GM18502 (cell line): ENCODE data around the gene PIEZO2.

Source experiments
- ATAC-seq: cut with Tn5 transposase; IDR thresholded peaks from one replicate; pipeline ENCODE4 v1.9.1; 2021; ENCODE audit warnings: mild to moderate bottlenecking; ENCODE audit not compliant: unreplicated experiment, poor library complexity

PIEZO2 gene

DNA sequence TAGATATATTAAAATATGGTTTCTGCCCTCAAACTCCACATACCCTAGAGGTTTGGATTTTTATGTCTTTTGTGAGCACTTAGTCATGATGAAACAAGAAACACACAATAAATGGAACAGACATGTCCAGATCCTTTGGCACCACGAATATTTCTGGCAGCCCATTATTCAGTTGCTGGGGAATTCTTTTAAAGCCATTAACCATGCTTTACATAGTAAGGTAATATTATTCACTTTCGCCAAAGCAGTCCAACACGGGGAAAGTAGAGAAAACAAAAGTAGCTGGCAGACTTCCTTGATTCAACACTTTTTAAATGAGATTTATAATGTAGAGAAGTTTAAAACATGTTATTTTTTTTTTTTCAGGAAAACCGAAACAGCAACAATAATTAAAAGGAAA lies 235.4 kb downstream of the PIEZO2 start:
- no peak for ATAC-seq

DNA sequence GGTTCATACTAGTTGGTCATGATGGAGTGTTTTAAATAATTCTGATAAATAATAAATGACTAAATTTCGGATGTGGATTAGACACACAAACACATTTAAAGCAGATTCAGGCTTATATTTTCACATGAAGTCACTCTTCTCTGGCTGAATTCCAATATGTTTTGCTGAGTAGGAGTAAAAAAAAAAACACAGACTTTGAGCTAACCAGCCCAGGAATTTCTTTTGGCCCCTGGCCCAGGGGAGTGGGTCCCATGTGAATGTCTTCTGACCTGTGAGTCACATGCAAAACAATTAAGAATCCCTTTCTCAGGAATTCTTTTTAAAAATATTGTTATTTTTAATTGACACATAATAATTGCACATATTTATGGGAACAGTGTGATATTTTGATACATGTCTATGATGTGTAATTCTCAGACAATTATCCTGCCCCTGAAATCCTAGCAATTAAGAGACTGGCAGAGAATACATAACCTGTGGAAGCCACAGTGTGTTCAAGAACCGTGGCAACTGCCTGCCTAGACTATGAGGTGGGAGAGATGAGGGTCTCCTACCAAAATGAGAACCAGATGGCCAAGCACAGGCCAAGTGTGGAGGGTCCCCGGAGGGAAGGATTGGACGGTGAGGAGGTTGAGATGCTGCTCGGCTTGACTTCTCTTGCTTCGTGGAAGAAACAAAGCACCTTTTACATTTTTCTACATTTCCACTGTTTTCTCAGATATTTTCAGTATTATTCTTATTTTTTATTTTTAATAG lies 236.4 kb downstream of the PIEZO2 start:
- no peak for ATAC-seq

DNA sequence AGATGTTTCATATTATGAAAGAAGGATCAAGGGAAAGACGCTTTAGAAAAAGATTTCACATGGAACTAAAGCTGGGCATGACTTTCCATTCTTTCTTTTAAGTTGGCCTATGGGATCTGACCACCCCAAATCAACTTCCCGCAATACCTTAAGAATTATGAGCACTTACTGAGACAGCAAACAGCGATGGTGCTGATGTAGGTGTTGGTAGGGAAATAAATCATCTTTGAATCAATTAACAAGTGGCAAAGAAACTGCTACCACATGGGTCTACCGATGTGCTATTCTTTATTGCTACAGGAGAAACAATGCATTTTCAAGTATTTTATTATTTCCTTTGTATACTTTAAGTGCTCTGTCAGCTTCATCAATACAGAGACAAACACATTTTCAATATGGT lies 239.6 kb downstream of the PIEZO2 start:
- ATAC-seq = no peak

DNA sequence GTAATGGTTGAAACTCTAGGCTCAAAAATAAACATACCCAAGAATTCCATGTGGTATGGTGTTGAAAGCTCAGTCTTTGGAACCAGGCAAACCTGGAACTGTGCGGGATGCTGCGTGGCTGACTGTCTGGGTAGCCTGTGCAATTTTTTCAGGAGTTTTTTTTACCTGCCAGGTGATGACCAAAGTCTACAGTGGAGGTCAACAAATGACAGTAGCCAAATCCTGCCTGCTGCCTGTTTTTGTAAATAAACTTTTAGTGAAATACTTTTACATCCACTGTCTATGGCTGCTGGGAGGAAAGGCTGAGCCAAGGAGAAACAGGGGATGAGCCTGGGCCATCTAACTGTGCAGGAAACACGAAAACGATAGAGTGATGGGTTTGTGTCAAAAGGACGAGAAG lies 240.6 kb downstream of the PIEZO2 start:
- ATAC-seq = no peak

DNA sequence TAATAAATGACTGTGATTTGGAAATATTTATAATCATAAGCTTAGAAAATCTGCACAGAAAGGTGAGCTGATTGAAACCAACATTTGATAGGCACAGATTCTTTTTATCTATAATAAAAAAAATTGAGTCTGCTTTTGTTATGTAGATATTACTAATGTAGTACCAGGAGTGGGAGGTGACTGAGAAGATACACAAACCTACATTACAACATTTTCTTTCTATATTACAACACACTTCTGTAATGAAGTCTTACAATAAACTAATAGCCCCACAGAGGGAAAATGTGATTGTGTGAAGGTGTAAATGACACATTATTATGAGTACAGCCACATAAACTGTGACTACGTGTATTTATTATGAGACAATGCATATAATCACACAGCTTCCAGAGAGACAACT lies 241.6 kb downstream of the PIEZO2 start:
- no peak for ATAC-seq

DNA sequence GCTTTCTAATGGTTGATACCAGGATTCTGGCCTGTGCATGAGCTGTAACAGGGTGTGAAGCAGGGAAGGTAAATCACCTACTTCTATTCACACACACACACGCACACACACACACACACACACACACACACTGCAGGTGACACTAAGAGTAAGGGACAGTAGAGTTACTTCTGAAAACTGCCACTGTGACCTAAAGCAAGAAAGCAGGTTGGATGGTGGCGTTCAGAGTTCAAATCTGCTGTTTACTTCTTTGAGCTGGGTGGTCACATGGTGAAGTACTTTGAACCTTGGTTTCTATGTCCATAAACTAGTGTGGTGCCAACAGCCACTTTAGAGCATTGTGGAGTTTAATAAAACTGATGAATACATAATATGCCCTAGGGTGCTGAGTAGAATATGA lies 248.0 kb downstream of the PIEZO2 start:
- ATAC-seq = no peak

DNA sequence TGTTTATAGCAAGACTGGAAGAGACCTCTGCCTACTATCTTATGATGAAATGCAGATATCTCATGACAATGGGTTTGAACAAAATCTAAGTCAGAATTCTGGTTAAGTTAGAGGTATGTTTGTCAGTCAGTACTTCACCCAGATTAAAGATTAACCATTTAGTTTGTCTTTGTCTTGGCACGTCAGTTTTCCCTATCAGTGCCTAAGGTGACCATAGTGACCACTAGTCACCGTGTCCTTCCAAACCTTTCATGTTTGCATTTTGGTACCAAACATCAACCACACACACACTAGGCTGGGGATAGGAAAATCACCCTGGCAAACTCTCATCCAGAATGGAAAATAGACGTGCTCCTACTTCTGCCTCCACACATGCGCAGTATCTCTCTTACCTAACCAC lies 248.9 kb downstream of the PIEZO2 start:
- no peak for ATAC-seq

DNA sequence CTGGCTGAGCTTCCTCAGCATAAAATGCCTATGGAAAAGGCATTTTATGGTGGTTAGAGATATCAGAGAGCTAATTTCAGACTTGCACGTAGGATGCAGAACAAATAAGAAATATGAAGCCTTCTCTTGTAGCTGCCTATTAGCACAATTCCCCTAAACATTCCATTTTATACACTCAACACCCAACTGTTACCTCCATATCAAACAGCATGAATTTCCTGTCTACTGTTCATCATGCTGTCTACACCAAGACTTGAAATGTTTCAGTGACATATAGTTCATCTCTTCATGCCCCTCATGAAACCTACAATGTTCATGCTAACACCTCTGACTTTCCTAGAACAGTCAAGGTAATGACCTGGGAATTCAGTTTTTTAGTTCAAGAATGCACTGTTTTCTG lies 249.9 kb downstream of the PIEZO2 start:
- no peak for ATAC-seq

DNA sequence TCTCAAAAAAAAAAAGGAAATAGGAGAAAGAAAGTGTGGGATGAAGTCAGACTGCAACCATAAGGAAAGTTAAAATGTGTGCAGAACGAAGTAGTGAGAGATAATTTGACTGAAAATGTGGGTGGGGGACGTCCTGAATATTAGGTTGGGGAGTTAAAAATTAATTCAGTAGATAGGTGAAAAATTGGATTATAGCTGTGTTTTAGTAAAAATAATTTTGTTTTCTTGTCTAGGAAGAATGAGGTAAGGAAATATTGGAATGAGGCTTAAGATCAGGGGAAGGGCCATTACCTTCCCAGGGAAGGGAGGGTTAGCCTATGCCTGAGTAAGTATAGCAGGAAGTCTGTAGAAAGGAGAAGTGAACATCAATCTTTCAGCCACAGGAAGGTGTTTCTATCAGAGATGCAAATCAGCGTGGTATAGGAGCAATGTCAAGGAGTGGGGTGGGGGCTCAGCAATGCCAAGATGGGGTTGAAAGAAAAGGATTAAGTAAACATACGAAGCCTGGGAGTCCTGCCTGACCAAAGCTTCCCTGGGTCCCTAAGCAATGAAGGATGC lies 250.9 kb downstream of the PIEZO2 start:
- no peak for ATAC-seq

DNA sequence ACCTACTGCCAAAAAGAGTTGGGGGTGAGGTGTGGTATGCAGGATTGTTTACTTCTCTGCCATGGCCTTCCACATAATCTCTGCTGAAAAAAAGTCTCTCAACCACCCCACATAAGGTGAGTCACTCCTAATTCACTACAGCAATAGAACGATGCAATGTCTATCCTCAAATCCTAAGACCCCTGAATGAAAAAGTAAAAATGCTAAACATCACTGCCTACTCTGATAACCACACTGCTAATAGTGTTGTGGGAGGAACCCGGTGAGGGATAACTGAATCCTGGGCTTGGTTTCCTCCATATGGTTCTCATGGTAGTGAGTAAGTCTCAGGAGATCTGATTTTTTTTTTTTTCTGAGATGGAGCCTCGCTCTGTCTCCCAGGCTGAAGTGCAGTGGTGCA lies 252.5 kb downstream of the PIEZO2 start:
- ATAC-seq = no peak

DNA sequence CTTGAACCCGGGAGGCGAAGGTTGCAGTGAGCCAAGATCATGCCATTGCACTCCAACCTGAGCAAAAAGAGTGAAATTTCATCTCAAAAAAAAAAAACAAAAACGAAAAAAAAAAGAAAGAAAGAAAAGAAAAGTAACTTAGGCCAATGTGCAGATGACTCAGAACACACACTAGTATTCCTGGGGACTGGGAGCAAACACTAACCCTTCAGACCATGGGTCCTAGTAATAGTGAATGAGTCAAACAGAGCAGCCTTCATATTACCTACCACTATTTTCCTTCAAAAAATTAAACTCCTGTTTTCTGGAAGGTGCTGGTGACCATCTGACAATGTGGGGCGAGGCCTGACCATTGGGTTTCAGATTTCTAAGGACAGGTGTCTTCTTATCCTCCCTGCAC lies 253.4 kb downstream of the PIEZO2 start:
- ATAC-seq = no peak

DNA sequence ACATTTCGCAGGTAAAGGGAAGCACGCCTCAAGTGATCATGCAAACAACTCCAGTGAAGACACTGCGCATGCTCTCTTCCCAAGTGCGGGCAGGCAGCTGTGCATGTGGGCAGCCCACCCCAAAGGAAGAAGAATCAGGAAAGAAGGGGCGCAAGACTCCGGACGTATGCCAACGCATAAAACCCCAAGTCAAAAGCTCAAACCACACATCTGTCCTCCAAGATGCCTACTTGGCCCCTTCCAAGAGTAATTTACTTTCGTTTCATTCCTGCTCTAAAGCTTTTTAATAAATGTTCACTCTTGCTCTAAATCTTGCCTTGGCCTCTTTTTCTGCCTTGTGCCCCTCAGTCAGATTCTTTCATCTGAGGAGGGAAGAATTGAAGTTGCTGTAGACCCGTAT lies 254.9 kb downstream of the PIEZO2 start:
- ATAC-seq = no peak

DNA sequence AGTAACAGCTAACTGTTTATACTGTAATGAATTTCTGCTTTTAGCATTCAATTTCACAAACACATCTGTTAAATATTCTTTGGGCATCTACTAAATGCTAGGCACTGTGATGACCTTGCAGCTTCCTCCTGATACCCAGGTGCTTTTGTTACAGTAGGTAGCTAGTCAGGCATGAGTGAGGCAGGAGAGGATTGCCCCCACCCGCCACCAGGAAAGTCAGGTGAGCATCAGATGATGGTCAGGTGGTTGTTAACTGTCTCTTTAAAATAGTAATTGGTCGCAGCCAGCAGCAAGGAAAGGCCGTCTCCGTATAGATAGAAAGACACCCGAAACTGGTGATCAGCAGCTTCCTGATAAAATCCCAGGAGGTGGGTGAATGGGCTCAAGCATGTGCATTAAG lies 255.6 kb downstream of the PIEZO2 start:
- ATAC-seq = no peak

DNA sequence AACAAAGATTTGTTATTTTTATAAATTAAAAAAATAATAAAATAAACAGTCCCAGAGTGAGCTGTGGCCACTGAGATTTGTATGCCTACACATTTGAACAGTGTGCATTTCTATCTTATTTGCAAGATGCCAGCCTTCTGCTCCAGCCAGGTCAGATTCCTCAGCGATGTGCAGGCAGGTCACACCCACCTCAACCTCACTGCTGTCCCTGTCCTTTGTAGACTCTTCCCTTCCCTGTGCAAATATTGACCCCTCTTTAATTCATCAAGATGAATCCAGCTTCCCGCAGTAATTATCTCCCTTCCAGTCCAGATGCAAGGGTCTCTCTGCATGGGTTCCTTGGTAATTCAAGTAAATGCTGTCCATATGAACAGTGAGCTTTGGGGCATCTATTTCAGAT lies 256.2 kb downstream of the PIEZO2 start:
- no peak for ATAC-seq

DNA sequence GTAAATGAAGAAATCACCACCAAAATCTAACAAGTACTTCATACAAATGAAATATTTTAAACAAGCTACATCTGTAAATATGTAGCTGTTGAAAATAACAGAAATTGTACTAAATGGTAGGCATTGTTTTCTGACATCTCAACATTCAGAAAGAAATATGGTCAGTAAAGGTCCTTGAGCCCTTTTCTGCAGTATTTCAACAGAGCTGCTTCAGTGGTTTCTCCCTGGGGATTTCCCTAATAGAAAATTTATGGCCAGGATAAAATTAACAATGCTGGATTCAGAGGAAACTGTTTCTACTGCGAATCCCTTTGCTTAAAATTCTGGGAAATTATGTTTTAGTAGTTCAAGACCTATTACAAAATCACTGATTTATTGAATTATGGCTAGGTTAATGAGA lies 256.6 kb downstream of the PIEZO2 start:
- no peak for ATAC-seq

DNA sequence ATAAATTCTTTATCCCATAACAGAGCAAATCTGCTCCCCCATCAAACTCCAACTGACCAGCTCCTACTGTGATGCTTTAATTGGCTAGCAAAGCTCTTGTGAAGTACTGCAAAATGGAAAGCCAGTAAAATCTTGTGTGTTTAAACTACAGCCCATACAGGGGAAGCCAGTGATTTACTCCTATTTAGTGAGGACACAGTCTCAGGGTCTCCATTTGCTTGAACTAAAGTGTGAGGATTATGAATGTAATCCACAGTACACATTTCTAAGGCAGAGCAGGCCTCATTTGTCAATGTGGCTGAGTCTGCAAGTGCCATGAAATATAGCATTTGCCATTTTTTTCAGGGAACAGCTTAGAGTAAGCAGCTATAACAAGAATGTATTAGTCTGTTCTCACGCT lies 259.3 kb downstream of the PIEZO2 start:
- no peak for ATAC-seq

DNA sequence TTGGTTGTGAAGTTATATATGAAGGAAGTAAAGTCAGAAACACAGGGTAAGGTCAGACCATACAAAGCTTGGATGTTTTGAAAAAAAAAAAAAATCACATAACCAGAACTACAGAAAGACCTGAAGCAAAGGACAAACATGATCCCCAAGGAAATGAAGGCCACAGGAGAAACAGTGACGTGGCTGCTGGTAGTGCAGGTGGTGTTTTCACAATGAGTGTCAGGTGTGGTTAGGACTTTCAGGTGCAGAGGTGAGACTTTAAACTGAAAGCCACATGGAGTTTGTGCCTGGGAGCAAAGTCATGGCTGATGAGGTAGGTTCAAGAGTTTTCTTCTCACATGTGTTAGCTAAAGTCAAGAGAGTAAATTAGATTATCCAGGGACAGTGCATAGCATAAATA lies 270.7 kb downstream of the PIEZO2 start:
- peak; percentile 90 for ATAC-seq

DNA sequence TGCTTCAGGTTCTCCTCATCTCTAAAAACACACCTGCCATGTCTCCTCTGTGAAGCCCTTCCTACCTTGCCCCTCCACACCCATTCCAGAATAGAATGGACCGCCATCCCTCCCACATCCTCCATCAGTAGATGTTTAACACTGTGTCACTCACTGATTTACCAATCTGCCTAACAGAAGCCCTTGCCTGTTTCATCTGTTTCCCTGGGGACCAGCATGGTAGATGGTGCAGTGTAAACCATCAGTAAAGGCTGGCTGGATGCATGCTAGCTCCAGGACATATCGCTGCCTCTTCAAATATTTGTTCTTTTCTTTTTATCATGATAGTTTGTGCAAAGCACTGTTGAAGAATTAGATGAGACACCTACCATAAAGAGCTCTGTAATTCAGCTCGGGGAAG lies 271.4 kb downstream of the PIEZO2 start:
- ATAC-seq = no peak

DNA sequence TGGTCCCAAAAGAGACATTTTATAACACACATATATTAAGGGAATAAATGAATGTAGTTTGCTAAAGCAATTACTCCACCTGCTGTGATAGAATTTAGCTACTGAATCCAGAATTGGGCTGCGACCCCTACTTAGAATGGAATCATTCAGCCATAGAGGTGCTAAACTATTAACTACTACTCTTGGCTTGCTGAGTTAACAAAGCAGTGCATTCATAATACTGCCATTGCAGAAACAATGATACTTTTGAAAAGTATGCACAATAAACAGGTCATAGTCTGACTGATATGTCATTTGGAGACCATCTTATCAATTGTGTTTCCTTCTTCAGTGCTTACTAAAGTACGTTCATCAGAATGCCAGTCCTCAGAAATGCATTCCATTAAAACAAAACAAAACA lies 273.6 kb downstream of the PIEZO2 start:
- no peak for ATAC-seq

DNA sequence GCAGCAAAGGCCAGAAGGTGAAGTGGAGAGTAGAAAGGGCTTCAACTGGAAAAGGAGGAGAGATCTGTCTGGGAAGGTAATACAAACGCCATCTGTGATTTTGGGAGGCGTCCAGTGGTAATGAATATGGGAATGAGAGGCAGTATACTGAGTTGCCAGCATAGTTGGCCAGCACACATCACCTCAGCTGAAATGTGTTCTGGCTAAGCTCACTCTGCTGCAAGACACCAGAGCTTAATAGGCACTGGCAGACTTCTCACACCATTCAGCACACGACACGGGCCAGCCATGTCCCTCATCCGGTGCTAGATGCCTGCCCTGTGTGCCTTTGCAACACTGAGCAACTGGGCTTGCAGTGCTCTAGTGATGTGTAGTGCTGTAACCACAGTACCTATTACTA lies 277.1 kb downstream of the PIEZO2 start:
- no peak for ATAC-seq

DNA sequence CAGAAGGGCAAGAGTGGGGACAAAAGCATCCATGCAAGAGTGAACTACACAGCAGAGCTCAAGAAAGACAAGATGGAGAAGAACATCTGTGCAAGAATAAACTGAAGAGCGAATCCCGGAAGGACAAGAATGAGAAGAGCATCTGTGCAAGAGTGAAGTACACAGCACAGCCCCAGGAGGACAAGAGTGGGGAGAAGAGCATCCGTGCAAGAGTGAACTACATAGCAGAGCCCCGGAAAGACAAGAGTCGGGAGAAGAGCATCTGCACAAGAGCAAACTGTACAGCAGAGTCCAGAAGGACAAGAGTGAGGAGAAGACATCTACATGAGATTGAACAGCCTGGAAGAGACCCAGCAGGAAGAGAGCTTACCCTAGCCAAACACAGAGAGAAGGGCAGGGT lies 284.6 kb downstream of the PIEZO2 start:
- no peak for ATAC-seq

DNA sequence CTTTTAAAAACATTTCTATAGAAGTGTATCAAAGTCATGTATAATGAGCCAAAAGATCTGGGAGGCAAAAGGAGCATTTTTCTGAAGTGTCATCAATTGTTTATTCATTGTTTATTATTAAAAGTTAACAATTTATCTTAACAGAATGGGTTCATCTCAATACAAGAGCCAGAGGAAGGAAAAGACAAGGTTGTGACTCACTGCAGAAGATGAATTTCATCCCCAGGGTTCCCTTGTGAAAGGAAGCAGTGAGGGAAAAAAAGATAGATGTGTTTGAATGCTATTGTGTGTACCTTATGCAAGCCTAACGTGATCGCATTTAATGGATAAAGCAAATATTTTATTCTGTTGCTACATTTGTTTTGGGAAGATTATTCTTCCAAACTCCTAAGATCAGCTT lies 286.3 kb downstream of the PIEZO2 start:
- ATAC-seq = no peak
